Type B pancreatic cell (in vitro differentiated cells): ENCODE results near the gene SPAG6. TPM values are rescaled to one million over a fixed set of nuclear protein-coding genes. Genes with fewer than 3 reads are reported as not detected.
A peak's percentile ranks its signal among the peaks of the same experiment; 100 is the strongest.

Source experiments
- DNase-seq: peaks from one replicate; pipeline ENCODE4 v3.0.0; 2021; ENCODE audit warnings: mixed read lengths; ENCODE audit not compliant: unreplicated experiment; ENCODE audit errors: extremely low spot score
- H3K27ac Mint-ChIP-seq: 2 replicates; pipeline ENCODE4 v1.8.0; 2021; ENCODE audit warnings: mild to moderate bottlenecking, mixed read lengths
- H3K27me3 Mint-ChIP-seq: 2 replicates; pipeline ENCODE4 v1.8.0; 2021; ENCODE audit warnings: mixed read lengths
- H3K36me3 Mint-ChIP-seq: 2 replicates; pipeline ENCODE4 v1.8.0; 2021; ENCODE audit warnings: mixed read lengths
- H3K4me1 Mint-ChIP-seq: one replicate; pipeline ENCODE4 v1.8.0; 2021; ENCODE audit warnings: mixed read lengths; ENCODE audit not compliant: unreplicated experiment
- H3K4me3 Mint-ChIP-seq: 2 replicates; pipeline ENCODE4 v1.8.0; 2021; ENCODE audit warnings: mild to moderate bottlenecking, mixed read lengths
- H3K9me3 Mint-ChIP-seq: 2 replicates; pipeline ENCODE4 v1.8.0; 2021; ENCODE audit warnings: mixed read lengths
- CTCF ChIP-seq: fragments of 200-600 bp; sonication (generic); conservative IDR thresholded peaks from 2 replicates; pipeline ENCODE4 v1.5.0; 2021; ENCODE audit warnings: antibody characterized with exemption, mild to moderate bottlenecking
- total RNA-seq: library from RNA; stranded (reverse); gene quantifications from 2 replicates; pipeline ENCODE4 v1.2.1, GENCODE V29; 2021; ENCODE audit warnings: low replicate concordance

SPAG6 gene
- total RNA-seq, 1 donor from 2014 or later: 6.6 TPM

- no peak for TF ChIP-seq CTCF
- peaks cover 50% of the 10 kb centered on the region for H3K27me3 Mint-ChIP-seq
- peak within 1 kb of the TSS; percentile 96 for H3K4me3 Mint-ChIP-seq
- no peaks in the 10 kb centered on the region for H3K9me3 Mint-ChIP-seq
- peaks cover 4% of the 10 kb centered on the region for H3K36me3 Mint-ChIP-seq
- H3K27ac Mint-ChIP-seq: peak within 1 kb of the TSS; percentile 95
- DNase-seq: peak; percentile 88
- H3K4me1 Mint-ChIP-seq: peaks cover 33% of the 10 kb centered on the region
These were observed 28.8 kb upstream of the SPAG6 start, which contains the start of gene COMMD3 for GRCh38 chr10:22316286-22317075. Gene COMMD3 (plus strand): TSS chr10:22316388. CDS start chr10:22316418, 30 bp downstream.

DNA sequence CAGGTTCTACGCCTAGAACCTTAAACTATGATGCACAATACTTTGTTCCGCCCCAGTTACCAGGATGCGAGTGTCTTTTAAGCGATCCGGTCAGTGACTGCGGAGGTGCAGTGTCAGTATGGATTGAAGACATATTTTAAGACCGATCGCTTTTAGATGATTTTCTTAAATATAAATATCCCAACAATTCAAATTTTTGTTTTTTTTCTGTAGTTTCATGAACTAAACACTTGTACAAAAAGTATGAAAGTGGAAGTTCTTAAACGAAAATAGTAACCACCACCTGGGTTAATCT, 28.3 kb upstream of the SPAG6 start:
- peak overlapping the region; percentile 96 for H3K4me3 Mint-ChIP-seq
- peaks cover 46% of the 10 kb centered on the region for H3K27me3 Mint-ChIP-seq
- peak overlapping the region; percentile 95 for H3K27ac Mint-ChIP-seq
- H3K4me1 Mint-ChIP-seq: peaks cover 33% of the 10 kb centered on the region
- H3K9me3 Mint-ChIP-seq: no peaks in the 10 kb centered on the region
- TF ChIP-seq CTCF: no peak
- DNase-seq: no peak
- H3K36me3 Mint-ChIP-seq: peaks cover 4% of the 10 kb centered on the region

- H3K36me3 Mint-ChIP-seq: peaks cover 4% of the 10 kb centered on the region
- TF ChIP-seq CTCF: no peak
- peak overlapping the region; percentile 77 for H3K4me3 Mint-ChIP-seq
- no peak for DNase-seq
- no peaks in the 10 kb centered on the region for H3K9me3 Mint-ChIP-seq
- peaks cover 38% of the 10 kb centered on the region for H3K4me1 Mint-ChIP-seq
- H3K27me3 Mint-ChIP-seq: peaks cover 55% of the 10 kb centered on the region
- no peak overlapping the region for H3K27ac Mint-ChIP-seq
These were observed 27.3 kb upstream of the SPAG6 start for GRCh38 chr10:22317771-22318565.

DNA sequence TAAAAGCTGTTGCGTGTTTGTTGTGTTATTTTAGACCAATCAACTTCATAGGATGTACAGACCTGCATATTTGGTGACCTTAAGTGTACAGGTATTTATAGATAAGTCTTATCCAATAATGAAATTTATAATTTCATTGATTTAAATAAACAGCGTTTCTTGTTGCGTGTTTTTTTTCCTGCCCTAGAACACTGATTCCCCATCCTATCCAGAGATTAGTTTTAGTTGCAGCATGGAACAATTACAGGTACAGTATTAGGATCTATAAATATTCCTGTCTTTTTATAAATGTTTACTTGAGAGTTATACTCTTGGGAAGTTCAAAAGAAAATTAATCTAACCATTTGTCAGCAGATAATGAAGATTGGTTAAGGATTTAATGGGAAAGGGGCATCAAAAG, 26.5 kb upstream of the SPAG6 start:
- no peaks in the 10 kb centered on the region for H3K9me3 Mint-ChIP-seq
- peaks cover 4% of the 10 kb centered on the region for H3K36me3 Mint-ChIP-seq
- H3K4me3 Mint-ChIP-seq: peak overlapping the region; percentile 94
- H3K27me3 Mint-ChIP-seq: peaks cover 59% of the 10 kb centered on the region
- H3K27ac Mint-ChIP-seq: peak overlapping the region; percentile 48
- TF ChIP-seq CTCF: no peak
- no peak for DNase-seq
- peaks cover 46% of the 10 kb centered on the region for H3K4me1 Mint-ChIP-seq

DNA sequence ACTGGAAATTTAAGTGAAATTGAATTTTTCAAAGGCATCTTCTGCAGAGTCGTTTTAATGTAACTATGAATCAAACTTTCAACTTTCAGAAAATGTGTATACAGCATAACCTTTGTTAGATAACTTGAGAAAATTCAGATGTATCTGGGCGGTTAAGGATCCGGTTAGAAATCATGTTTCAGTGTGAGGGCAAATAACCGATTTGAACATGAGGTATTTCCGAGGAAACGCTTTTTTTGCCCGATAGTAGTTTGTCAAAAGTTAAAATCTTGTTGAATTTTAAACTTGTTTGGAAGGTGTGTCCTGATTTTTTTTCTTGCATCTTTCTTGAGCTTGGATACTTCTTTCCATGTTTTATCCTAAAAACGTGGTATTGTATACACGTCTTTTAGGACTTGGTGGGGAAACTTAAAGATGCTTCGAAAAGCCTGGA, 25.7 kb upstream of the SPAG6 start:
- Mint-ChIP-seq H3K9me3 (no peaks in the 10 kb centered on the region), H3K27me3 (peaks cover 67% of the 10 kb centered on the region), H3K36me3 (peaks cover 4% of the 10 kb centered on the region), H3K4me3 (peak overlapping the region; percentile 94), H3K27ac (peak overlapping the region; percentile 92), H3K4me1 (peaks cover 54% of the 10 kb centered on the region)
- TF ChIP-seq CTCF: no peak
- no peak for DNase-seq
